ENCODE results near the gene ZNF217. TPM values are rescaled to one million over a fixed set of nuclear protein-coding genes. Genes with fewer than 3 reads are reported as not detected.

The ZNF217 gene
- total and polyA plus RNA-seq, 2 of the 8 experiments (the other 6 are each of a cell fraction or from before 2014, with no cell fraction given) = 15.3 to 87.9 TPM

DNA sequence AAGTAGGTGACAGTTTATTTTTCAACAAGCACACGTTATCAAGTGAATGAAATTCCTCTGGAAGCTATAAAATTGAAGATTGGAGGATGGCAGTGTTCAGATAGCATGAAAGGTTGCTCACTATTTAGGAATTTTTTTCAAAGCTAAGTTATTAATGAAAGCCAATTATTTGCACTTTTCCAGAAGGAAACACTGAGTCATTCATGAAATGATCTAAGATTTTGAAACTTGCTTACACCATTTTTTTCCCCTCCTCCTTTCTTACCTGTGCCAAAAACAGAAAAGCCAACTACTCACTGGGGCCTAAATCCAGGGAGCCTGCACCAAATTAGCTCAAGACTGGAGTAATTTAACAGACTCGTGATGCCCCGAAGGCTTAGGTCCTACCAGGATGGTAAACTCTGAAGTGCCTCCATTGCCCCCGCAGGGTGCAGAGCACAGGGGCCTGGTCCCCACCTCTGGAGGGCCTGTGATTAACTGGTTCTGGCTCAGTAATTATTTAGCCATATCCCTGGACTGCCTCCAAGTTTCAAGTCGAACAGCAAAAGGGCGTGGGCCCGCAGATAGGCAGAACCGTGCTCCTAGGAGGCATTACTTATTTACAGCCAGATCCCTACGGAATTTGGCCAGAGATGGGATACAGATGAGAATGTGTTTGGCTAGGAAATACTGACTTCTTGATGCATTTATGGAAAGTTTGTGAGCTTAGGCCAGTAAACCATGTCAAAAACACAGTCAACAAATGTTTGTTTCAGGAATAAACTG lies 28.0 kb upstream of the ZNF217 start:
- Histone ChIP-seq H3K27ac (ENCODE audit: low read depth, low read length) (no peak overlapping the region), H3K79me1 (ENCODE audit: low read depth, low read length) (no peaks in the 10 kb centered on the region), H3K9ac (replicated peaks in 1 of 4; ENCODE audit: extremely low read depth in 1 of 4, low read depth in 3 of 4, low read length in 3 of 4) (no peak overlapping the region), H2BK15ac (ENCODE audit: low read length) (no peak overlapping the region), H4K5ac (ENCODE audit: insufficient read length, low read depth, low read length) (peak overlapping the region; percentile 27), H2BK12ac (ENCODE audit: low read depth, low read length) (no peak overlapping the region), H3K14ac (ENCODE audit: insufficient read length) (no peak overlapping the region), H2AFZ (ENCODE audit: low read length) (peak overlapping the region; percentile 79), H3K4me1 (replicated peaks in 1 of 4; ENCODE audit: control insufficient read depth in 3 of 4, insufficient read depth in 4 of 4, low read length in 3 of 4) (peaks cover 4 to 11% (median 9%) of the 10 kb centered on the region in 4 experiments; a peak in 6 of 7 replicates), H2BK20ac (ENCODE audit: low read length) (peak overlapping the region; percentile 62; the same call in 1 of the 2 replicates), H3K56ac (replicated peaks; ENCODE audit: insufficient read length, low read depth, low read length) (no peak overlapping the region), H4K8ac (ENCODE audit: extremely low read depth, insufficient read depth, low read length) (peak overlapping the region; percentile 9; the same call in 1 of the 2 replicates), H3K23ac (ENCODE audit: insufficient read length) (no peak overlapping the region), H3K4me2 (ENCODE audit: insufficient read depth in 1 of 2, low read depth in 2 of 2, low read length in 2 of 2) (no peak overlapping the region), H2BK120ac (replicated peaks; ENCODE audit: low read depth, low read length) (no peak overlapping the region), H3K18ac (ENCODE audit: extremely low read depth, low read length) (no peak overlapping the region), H3K9me3 (ENCODE audit: insufficient read depth in 2 of 2, low read depth in 1 of 2, low read length in 1 of 2) (no peaks in the 10 kb centered on the region), H2BK5ac (ENCODE audit: low read depth, low read length) (peak overlapping the region; percentile 28; the same call in 1 of the 2 replicates), H4K20me1 (replicated peaks in 1 of 2; ENCODE audit: control insufficient read depth in 1 of 2, insufficient read depth in 2 of 2, low read length in 2 of 2) (no peaks in the 10 kb centered on the region), H3K4ac (replicated peaks; ENCODE audit: insufficient read length, low read depth, low read length) (no peak overlapping the region), H4K91ac (replicated peaks; ENCODE audit: insufficient read length, low read length) (peak overlapping the region; percentile 14), H2AK5ac (ENCODE audit: low read depth, low read length) (no peak overlapping the region), H3K79me2 (ENCODE audit: control insufficient read depth in 1 of 2, insufficient read depth in 2 of 2, low read length in 2 of 2) (no peaks in the 10 kb centered on the region), H3K23me2 (ENCODE audit: low read depth, low read length) (no peaks in the 10 kb centered on the region), H3K36me3 (ENCODE audit: control insufficient read depth in 2 of 4, insufficient read depth in 4 of 4, low read length in 3 of 4) (no peaks in the 10 kb centered on the region), H3K27me3 (replicated peaks in 1 of 4; ENCODE audit: control insufficient read depth in 3 of 4, extremely low read depth in 1 of 4, insufficient read depth in 3 of 4, low read length in 3 of 4) (no peaks in the 10 kb centered on the region), H3K4me3 (ENCODE audit: extremely low read depth in 1 of 4, insufficient read depth in 2 of 4, low read depth in 3 of 4, low read length in 4 of 4) (no peak overlapping the region)
- DNase-seq (ENCODE audit: low read depth in 1 of 2, low spot score in 2 of 2) (peak in 1 of 2 experiments; percentile 57), FAIRE-seq (no peak)
- CTCF ChIA-PET (ENCODE audit: partially characterized antibody) = interaction anchor here (0.6 to 2.1 kb wide), 5 partner anchors 19 to 318 kb away, joined by 3 to 8 read pairs (median 4); no protein-coding TSS in a partner anchor
- TF ChIP-seq POU5F1 (IDR thresholded peaks at IDR 0.05; ENCODE audit: low read depth, low read length) (no peak), SRF (IDR thresholded peaks at IDR 0.05; ENCODE audit: low read depth, low read length) (no peak), CHD1 (IDR thresholded peaks at IDR 0.05; ENCODE audit: low read depth, low read length) (no peak), TAF7 (optimal IDR thresholded peaks at IDR 0.05; ENCODE audit: borderline replicate concordance, low read depth, low read length) (no peak), SIX5 (IDR thresholded peaks at IDR 0.05; ENCODE audit: low read depth, low read length) (no peak)
- TF ChIP-seq, protein P1, sequence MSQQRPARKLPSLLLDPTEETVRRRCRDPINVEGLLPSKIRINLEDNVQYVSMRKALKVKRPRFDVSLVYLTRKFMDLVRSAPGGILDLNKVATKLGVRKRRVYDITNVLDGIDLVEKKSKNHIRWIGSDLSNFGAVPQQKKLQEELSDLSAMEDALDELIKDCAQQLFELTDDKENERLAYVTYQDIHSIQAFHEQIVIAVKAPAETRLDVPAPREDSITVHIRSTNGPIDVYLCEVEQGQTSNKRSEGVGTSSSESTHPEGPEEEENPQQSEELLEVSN (IDR thresholded peaks at IDR 0.05) = no peak
- POLR2A ChIA-PET (ENCODE audit: partially characterized antibody) = interaction anchor here (0.9 to 1.8 kb wide), 4 partner anchors 12 to 39 kb away, joined by 3 to 5 read pairs (median 4); no protein-coding TSS in a partner anchor
- 83% methylated on average over 9 of the region's 9 CpGs; no CpG with 5 or more reads in 1 of the 2 experiments for WGBS, 2 experiments (ENCODE audit: extremely low coverage in 1 of 2, insufficient coverage in 1 of 2, insufficient read length in 1 of 2, insufficient replicate concordance in 2 of 2, low coverage in 1 of 2, low lambda C conversion rate in 2 of 2, missing lambda C conversion rate in 1 of 2)

All from H1 (cell line).